Upper lobe of left lung (tissue), 6 donors: ENCODE data around the gene MEIS1. TPM values are rescaled to one million over a fixed set of nuclear protein-coding genes. Genes with fewer than 3 reads are reported as not detected.
A peak's percentile ranks its signal among the peaks of the same experiment; 100 is the strongest.

Source experiments
- ATAC-seq, 2 donors: fragments of 200-7000 bp; cut with Tn5 transposase; one replicate each; pipeline ENCODE4 v1.9.1; 2022; ENCODE audit warnings: mild to moderate bottlenecking in 2 of 2, moderate library complexity in 2 of 2; ENCODE audit not compliant: low FRiP score in 2 of 2
- DNase-seq, 2 donors: peaks; one replicate each; pipeline ENCODE4 v3.0.0-alpha.2; 2019 to 2020
- H3K27ac ChIP-seq, 4 donors: fragments of 200-600 bp; sonication (generic); one replicate each; pipeline ENCODE4 v1.5.1; 2016 to 2019
- H3K27me3 ChIP-seq, 4 donors: fragments of 200-600 bp; sonication (generic); one replicate each; pipeline ENCODE4 v1.5.1; 2017 to 2019
- H3K36me3 ChIP-seq, 4 donors: fragments of 200-600 bp; sonication (generic); one replicate each; pipeline ENCODE4 v1.5.1; 2016 to 2019
- H3K4me1 ChIP-seq, 4 donors: fragments of 200-600 bp; sonication (generic); one replicate each; pipeline ENCODE4 v1.5.1; 2018 to 2019
- H3K4me3 ChIP-seq, 4 donors: fragments of 200-600 bp; sonication (generic); one replicate each; pipeline ENCODE4 v1.5.1; 2017 to 2019; ENCODE audit warnings: mild to moderate bottlenecking in 2 of 4, moderate library complexity in 1 of 4
- H3K9me3 ChIP-seq, 4 donors: fragments of 200-600 bp; sonication (generic); one replicate each; pipeline ENCODE4 v1.5.1; 2018 to 2019
- CTCF ChIP-seq, 6 experiments: fragments of 450-650 bp in 4 of 6; fragments of 200-600 bp in 2 of 6; sonication (generic) in 2 of 6; IDR thresholded peaks; one replicate each; pipeline ENCODE4 v1.5.1; 2016 to 2019; ENCODE audit warnings: antibody characterized with exemption in 6 of 6
- EP300 ChIP-seq, 4 donors: sonication (generic); formaldehyde crosslinking; IDR thresholded peaks; one replicate each; pipeline ENCODE4 v1.5.1; 2017; ENCODE audit warnings: antibody characterized with exemption in 4 of 4, control low read depth in 2 of 4
- POLR2A ChIP-seq, 4 donors: fragments of 450-650 bp; IDR thresholded peaks; one replicate each; pipeline ENCODE4 v1.5.1; 2016 to 2017; ENCODE audit warnings: antibody characterized with exemption in 4 of 4, mild to moderate bottlenecking in 2 of 4
- POLR2AphosphoS5 ChIP-seq, 2 donors: sonication (generic); formaldehyde crosslinking; IDR thresholded peaks; one replicate each; pipeline ENCODE4 v1.5.1; 2017; ENCODE audit warnings: antibody characterized with exemption in 2 of 2
- WGBS, 2 donors: methylation state at CpG; one replicate each; pipeline ENCODE4 v1.1.5; 2017 to 2018; 5-methylcytosine and 5-hydroxymethylcytosine counted together
- total RNA-seq, 6 donors: library from RNA; depleted of rRNA in 4 of 6; stranded (reverse); fragments of >200 nt in 4 of 6; gene quantifications; one replicate each; pipeline versions ENCODE4 v1.1.0 to v1.2.1, GENCODE V29; 2016 to 2021
- donor health status: DM: no; HTN: no; CAD: no; lungs with moderate emphysema.
- donor health status: DM: no; HTN: yes; CAD: no; lungs with severe emphysema.

Gene MEIS1
- total RNA-seq, 6 donors from 2014 or later, result 23.1 to 43.9 (median 30.0) TPM

GRCh38 chr2:66562304-66562685 is 127.4 kb downstream of the MEIS1 start:
- H3K9me3 ChIP-seq, result no peaks in the 10 kb centered on the region
- WGBS, 2 donors, result 54 to 64% methylated on average over 1 of the region's 1 CpG
- DNase-seq (no peak), ATAC-seq (no peak)
- peaks cover 0 to 2% (median 0%) of the 10 kb centered on the region in 4 donors for H3K36me3 ChIP-seq
- peak overlapping the region in 2 of 4 donors; percentile 7 to 31 for H3K27ac ChIP-seq
- peaks cover 4 to 6% (median 5%) of the 10 kb centered on the region in 4 donors for H3K4me1 ChIP-seq
- no peaks in the 10 kb centered on the region for H3K27me3 ChIP-seq
- TF ChIP-seq CTCF (IDR thresholded peaks at IDR 0.05) (no peak), EP300 (IDR thresholded peaks at IDR 0.05) (no peak), POLR2AphosphoS5 (IDR thresholded peaks at IDR 0.05) (no peak), POLR2A (IDR thresholded peaks at IDR 0.05) (no peak)
- H3K4me3 ChIP-seq, result no peak overlapping the region

GRCh38 chr2:66563473-66563872 is 128.5 kb downstream of the MEIS1 start:
- ATAC-seq (no peak), DNase-seq (no peak)
- no peaks in the 10 kb centered on the region for H3K27me3 ChIP-seq
- TF ChIP-seq POLR2A (IDR thresholded peaks at IDR 0.05), result no peak
- no peak for TF ChIP-seq POLR2AphosphoS5 (IDR thresholded peaks at IDR 0.05)
- no peak for TF ChIP-seq EP300 (IDR thresholded peaks at IDR 0.05)
- TF ChIP-seq CTCF (IDR thresholded peaks at IDR 0.05), result no peak
- WGBS, 2 donors, result 63 to 83% methylated on average over 1 of the region's 1 CpG
- no peak overlapping the region for H3K4me3 ChIP-seq
- H3K4me1 ChIP-seq, result peaks cover 4 to 6% (median 5%) of the 10 kb centered on the region in 4 donors
- peak overlapping the region in 1 of 4 donors; percentile 11 for H3K27ac ChIP-seq
- H3K9me3 ChIP-seq, result no peaks in the 10 kb centered on the region
- H3K36me3 ChIP-seq, result peaks cover 0 to 6% (median 0%) of the 10 kb centered on the region in 4 donors

- Histone ChIP-seq H3K4me3 (no peak overlapping the region), H3K9me3 (no peaks in the 10 kb centered on the region), H3K36me3 (peaks cover 0 to 15% (median 0%) of the 10 kb centered on the region in 4 donors), H3K27me3 (no peaks in the 10 kb centered on the region), H3K4me1 (peaks cover 4 to 6% (median 5%) of the 10 kb centered on the region in 4 donors), H3K27ac (no peak overlapping the region)
- TF ChIP-seq EP300 (IDR thresholded peaks at IDR 0.05) (no peak), POLR2AphosphoS5 (IDR thresholded peaks at IDR 0.05) (no peak), CTCF (IDR thresholded peaks at IDR 0.05) (no peak), POLR2A (IDR thresholded peaks at IDR 0.05) (no peak)
- 46 to 57% methylated on average over 1 of the region's 1 CpG for WGBS, 2 donors
- ATAC-seq, result no peak
- DNase-seq, result no peak
Observed at GRCh38 chr2:66565291-66565690, 130.4 kb downstream of the MEIS1 start.

GRCh38 chr2:66566726-66567399 is 131.9 kb downstream of the MEIS1 start:
- 80 to 95% methylated on average over 2 of the region's 2 CpGs for WGBS, 2 donors
- H3K27ac ChIP-seq, result no peak overlapping the region
- peaks cover 0 to 21% (median 0%) of the 10 kb centered on the region in 4 donors for H3K36me3 ChIP-seq
- no peak for TF ChIP-seq EP300 (IDR thresholded peaks at IDR 0.05)
- TF ChIP-seq POLR2A (IDR thresholded peaks at IDR 0.05), result no peak
- TF ChIP-seq CTCF (IDR thresholded peaks at IDR 0.05), result no peak
- no peak for TF ChIP-seq POLR2AphosphoS5 (IDR thresholded peaks at IDR 0.05)
- H3K4me3 ChIP-seq, result no peak overlapping the region
- ATAC-seq, result no peak
- no peaks in the 10 kb centered on the region for H3K27me3 ChIP-seq
- peaks cover 4 to 8% (median 5%) of the 10 kb centered on the region in 4 donors for H3K4me1 ChIP-seq
- H3K9me3 ChIP-seq, result no peaks in the 10 kb centered on the region
- DNase-seq, result no peak

- H3K36me3 ChIP-seq, result peaks cover 0 to 21% (median 0%) of the 10 kb centered on the region in 4 donors
- no peak overlapping the region for H3K4me3 ChIP-seq
- peaks cover 0 to 12% (median 7%) of the 10 kb centered on the region in 4 donors for H3K4me1 ChIP-seq
- DNase-seq, result no peak
- H3K9me3 ChIP-seq, result no peaks in the 10 kb centered on the region
- no peak for ATAC-seq
- H3K27ac ChIP-seq, result no peak overlapping the region
- WGBS, 2 donors, result 78 to 88% methylated on average over 2 of the region's 2 CpGs
- TF ChIP-seq POLR2A (IDR thresholded peaks at IDR 0.05) (no peak), EP300 (IDR thresholded peaks at IDR 0.05) (no peak)
- no peaks in the 10 kb centered on the region for H3K27me3 ChIP-seq
Observed at GRCh38 chr2:66567729-66568128, 132.8 kb downstream of the MEIS1 start.
